ENCODE data around the gene SIRT4. TPM values are rescaled to one million over a fixed set of nuclear protein-coding genes. Genes with fewer than 3 reads are reported as not detected.
"Not testable (repeated sequence)": the region's sequence is repeated elsewhere in the genome, so short reads cannot be mapped to it uniquely, and the experiment has no call there.

Gene SIRT4, protein sequence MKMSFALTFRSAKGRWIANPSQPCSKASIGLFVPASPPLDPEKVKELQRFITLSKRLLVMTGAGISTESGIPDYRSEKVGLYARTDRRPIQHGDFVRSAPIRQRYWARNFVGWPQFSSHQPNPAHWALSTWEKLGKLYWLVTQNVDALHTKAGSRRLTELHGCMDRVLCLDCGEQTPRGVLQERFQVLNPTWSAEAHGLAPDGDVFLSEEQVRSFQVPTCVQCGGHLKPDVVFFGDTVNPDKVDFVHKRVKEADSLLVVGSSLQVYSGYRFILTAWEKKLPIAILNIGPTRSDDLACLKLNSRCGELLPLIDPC
- total RNA-seq (2014; rRNA removed) (0.98 and 1.9 TPM in 2 replicates), Bru-seq, nascent RNA (percentile 33 among the genes with signal in this experiment), BruChase-seq, experiment 1, labeled RNA remaining after a 6-hour chase (percentile 39 among the genes with signal in this experiment), BruChase-seq, experiment 2, labeled RNA remaining after a 2-hour chase (percentile 38 among the genes with signal in this experiment)
- long read RNA-seq, partial matches to known transcripts = 3 of 9 reads
- long read RNA-seq, other reads (novel, unspliced or antisense) = 6 of 9 reads

DNA sequence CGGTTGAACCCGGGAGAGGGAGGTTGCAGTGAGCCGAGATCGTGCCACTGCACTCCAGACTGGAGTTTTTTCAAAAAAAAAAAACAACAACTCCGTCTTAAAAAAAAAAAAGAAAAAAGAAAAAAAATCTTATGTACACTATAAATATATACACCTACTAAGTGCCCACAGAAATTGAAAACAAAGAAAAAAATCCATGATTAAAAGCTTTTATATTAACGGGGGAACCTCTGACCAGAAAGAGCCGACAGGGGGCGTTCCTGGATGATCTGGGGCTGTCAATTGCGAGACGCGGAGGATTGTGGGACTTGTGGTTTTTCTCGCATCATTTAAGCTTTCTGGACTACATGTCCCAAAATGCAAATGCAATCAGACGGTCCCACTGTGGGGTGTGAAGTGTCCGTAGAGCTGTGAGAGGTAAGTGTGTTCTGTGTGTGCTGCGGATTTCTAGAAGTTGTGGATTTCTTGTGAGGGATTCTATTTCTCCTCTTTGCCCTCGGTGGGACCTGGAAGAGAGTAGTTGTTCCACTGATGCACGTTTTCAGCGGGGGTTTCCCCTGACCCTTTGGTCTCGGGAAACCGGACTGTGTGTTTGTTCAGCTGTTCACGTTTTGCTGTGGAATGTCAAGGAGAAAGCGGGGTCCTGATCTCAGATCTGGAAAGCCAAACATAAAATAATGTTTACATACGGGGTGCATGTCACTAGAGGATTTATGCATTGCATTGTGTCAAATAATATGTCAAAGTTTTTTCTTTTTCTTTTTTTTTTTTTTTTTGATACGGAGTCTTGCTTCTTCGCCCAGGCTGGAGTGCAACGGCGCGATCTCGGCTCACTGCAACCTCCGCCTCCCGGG, at the start of gene SIRT4:
Gene SIRT4 (plus strand): TSS at position 360 of the 854 bp plus-strand sequence. CDS start 1,241 bp downstream, outside the sequence.
- TSS peak; percentile 89 for BruUV-seq (replicated peaks)
- H3K4me3 ChIP-seq (ENCODE audit: low read length) = peak within 1 kb of the TSS; percentile 80
- no peaks in the 10 kb centered on the region for H4K20me1 ChIP-seq (ENCODE audit: low read length)
- no peak for TF ChIP-seq EZH2 (IDR thresholded peaks at IDR 0.05; ENCODE audit: low read length, unreplicated experiment)
- no peak for TF ChIP-seq EZH2phosphoT487 (IDR thresholded peaks at IDR 0.05; ENCODE audit: borderline replicate concordance, low read length)
- TF ChIP-seq, protein P1, sequence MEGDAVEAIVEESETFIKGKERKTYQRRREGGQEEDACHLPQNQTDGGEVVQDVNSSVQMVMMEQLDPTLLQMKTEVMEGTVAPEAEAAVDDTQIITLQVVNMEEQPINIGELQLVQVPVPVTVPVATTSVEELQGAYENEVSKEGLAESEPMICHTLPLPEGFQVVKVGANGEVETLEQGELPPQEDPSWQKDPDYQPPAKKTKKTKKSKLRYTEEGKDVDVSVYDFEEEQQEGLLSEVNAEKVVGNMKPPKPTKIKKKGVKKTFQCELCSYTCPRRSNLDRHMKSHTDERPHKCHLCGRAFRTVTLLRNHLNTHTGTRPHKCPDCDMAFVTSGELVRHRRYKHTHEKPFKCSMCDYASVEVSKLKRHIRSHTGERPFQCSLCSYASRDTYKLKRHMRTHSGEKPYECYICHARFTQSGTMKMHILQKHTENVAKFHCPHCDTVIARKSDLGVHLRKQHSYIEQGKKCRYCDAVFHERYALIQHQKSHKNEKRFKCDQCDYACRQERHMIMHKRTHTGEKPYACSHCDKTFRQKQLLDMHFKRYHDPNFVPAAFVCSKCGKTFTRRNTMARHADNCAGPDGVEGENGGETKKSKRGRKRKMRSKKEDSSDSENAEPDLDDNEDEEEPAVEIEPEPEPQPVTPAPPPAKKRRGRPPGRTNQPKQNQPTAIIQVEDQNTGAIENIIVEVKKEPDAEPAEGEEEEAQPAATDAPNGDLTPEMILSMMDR (conservative IDR thresholded peaks at IDR 0.05; ENCODE audit: low read depth, low read length) = peak; percentile 94
- no peaks in the 10 kb centered on the region for H3K27me3 ChIP-seq (ENCODE audit: low read length)
- no peaks in the 10 kb centered on the region for H3K4me1 ChIP-seq (ENCODE audit: insufficient read depth, low read length)
- no peaks in the 10 kb centered on the region for H3K9me3 ChIP-seq (ENCODE audit: low read length)
- peak within 1 kb of the TSS; percentile 99 for H3K4me2 ChIP-seq (ENCODE audit: low read length)
- intact Hi-C loops (cut with micrococcal nuclease) = loop anchor here (1.0 kb wide), 1 partner anchor 15 kb away; no protein-coding TSS in a partner anchor
- no peaks in the 10 kb centered on the region for H3K9me2 ChIP-seq (replicated peaks; ENCODE audit: low read length)
- peaks cover 3% of the 10 kb centered on the region for H3F3A ChIP-seq (ENCODE audit: low read length, unreplicated experiment)
- DNase-seq (peak; percentile 97), ATAC-seq (peak; percentile 99)
- no peaks in the 10 kb centered on the region for H3K36me3 ChIP-seq (ENCODE audit: low read depth, low read length)
- peak within 1 kb of the TSS; percentile 64 for H3K9ac ChIP-seq (ENCODE audit: low read length)
- H2AFZ ChIP-seq (ENCODE audit: low read length) = peak within 1 kb of the TSS; percentile 98
- no peaks in the 10 kb centered on the region for H3K79me2 ChIP-seq (ENCODE audit: low read length)
- no peak within 1 kb of the TSS for H3K27ac ChIP-seq (ENCODE audit: low read length)
- ChIA-PET CTCF (interaction anchor here (0.5 to 1.6 kb wide), 8 partner anchors 9 to 154 kb away, joined by 3 to 18 read pairs (median 4); partner anchors contain the start of genes RNU4-1, RNU4-2 and RPLP0), POLR2A (ENCODE audit: unreplicated experiment) (interaction anchor here (0.6 to 2.0 kb wide), 3 partner anchors 10 to 186 kb away, joined by 4 to 45 read pairs (median 7); partner anchors contain the start of genes RAB35, RNU4-1 and RNU4-2)

DNA sequence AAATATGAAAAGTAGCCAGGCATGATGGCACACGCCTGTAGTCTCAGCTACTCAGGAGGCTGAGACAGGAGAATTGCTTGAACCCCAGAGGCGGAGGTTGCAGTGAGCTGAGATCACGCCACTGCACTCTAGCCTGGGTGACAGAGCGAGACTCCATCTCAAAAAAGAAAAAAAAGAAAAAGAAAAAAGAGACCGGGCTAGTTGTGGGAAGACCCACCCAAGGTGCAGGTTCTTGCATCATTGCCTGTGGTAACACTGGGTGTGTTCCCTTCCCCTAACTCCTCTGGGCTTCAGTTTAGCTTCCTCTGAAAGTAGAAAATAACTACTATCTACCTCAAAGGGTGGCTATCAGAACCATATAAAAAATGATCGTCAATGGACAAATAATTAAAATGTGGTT, 48.8 kb upstream of the SIRT4 start:
- H3K4me3 ChIP-seq (ENCODE audit: low read length); H3K9me2 ChIP-seq (replicated peaks; ENCODE audit: low read length); H3K9ac ChIP-seq (ENCODE audit: low read length); BruUV-seq (replicated peaks); ATAC-seq; H3K9me3 ChIP-seq (ENCODE audit: low read length); intact Hi-C loops (cut with micrococcal nuclease); H3F3A ChIP-seq (ENCODE audit: low read length, unreplicated experiment); DNase-seq; H2AFZ ChIP-seq (ENCODE audit: low read length); CTCF ChIA-PET; H3K27me3 ChIP-seq (ENCODE audit: low read length); H3K27ac ChIP-seq (ENCODE audit: low read length); H3K4me2 ChIP-seq (ENCODE audit: low read length): not testable (repeated sequence)
- peaks cover 57% of the 10 kb centered on the region for H3K4me1 ChIP-seq (ENCODE audit: insufficient read depth, low read length)
- H4K20me1 ChIP-seq (ENCODE audit: low read length) = peaks cover 79% of the 10 kb centered on the region
- POLR2A ChIA-PET (ENCODE audit: unreplicated experiment) = interaction anchor here (0.7 kb wide), 1 partner anchor 13 kb away, joined by 6 read pairs; no protein-coding TSS in a partner anchor
- peaks cover 55% of the 10 kb centered on the region for H3K36me3 ChIP-seq (ENCODE audit: low read depth, low read length)
- peaks cover 100% of the 10 kb centered on the region for H3K79me2 ChIP-seq (ENCODE audit: low read length)

DNA sequence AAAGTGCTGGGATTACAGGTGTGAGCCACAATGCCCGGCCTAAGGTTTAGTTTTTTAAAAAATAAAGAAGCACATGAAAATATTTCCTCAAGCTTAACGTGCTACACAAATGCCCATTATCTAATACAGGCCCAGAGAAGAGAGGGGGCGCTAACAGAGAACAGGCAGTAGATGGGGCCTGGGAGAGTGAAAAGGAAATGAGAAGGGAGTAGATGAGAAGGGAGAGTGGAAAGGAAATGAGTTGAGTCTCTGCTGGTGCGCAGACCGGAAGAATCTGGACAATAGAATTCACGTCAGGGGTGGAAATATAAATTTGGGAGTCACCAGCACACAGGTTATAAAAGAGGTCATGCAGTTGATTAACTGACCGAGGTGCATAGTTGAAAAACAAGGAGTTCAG, 47.3 kb upstream of the SIRT4 start:
- intact Hi-C loops (cut with micrococcal nuclease) = no loop called here
- TF ChIP-seq, protein P1 (conservative IDR thresholded peaks at IDR 0.05; ENCODE audit: low read depth, low read length) = 0 out of 2 replicates have a peak, but pooled peaks have one; percentile 11
- TF ChIP-seq EZH2phosphoT487 (IDR thresholded peaks at IDR 0.05; ENCODE audit: borderline replicate concordance, low read length) (no peak), EZH2 (IDR thresholded peaks at IDR 0.05; ENCODE audit: low read length, unreplicated experiment) (no peak)
- H3K4me1 ChIP-seq (ENCODE audit: insufficient read depth, low read length) = peaks cover 59% of the 10 kb centered on the region
- H3K4me3 ChIP-seq (ENCODE audit: low read length) = no peak overlapping the region
- H3K36me3 ChIP-seq (ENCODE audit: low read depth, low read length) = peaks cover 51% of the 10 kb centered on the region
- no peak overlapping the region for H3K27ac ChIP-seq (ENCODE audit: low read length)
- no peaks in the 10 kb centered on the region for H3K27me3 ChIP-seq (ENCODE audit: low read length)
- H3K9ac ChIP-seq (ENCODE audit: low read length) = no peak overlapping the region
- DNase-seq (no peak), ATAC-seq (no peak)
- peaks cover 10% of the 10 kb centered on the region for H3F3A ChIP-seq (ENCODE audit: low read length, unreplicated experiment)
- no peak overlapping the region for H2AFZ ChIP-seq (ENCODE audit: low read length)
- no TSS peak for BruUV-seq (replicated peaks)
- H3K9me2 ChIP-seq (replicated peaks; ENCODE audit: low read length) = no peaks in the 10 kb centered on the region
- no peak overlapping the region for H3K4me2 ChIP-seq (ENCODE audit: low read length)
- no peaks in the 10 kb centered on the region for H3K9me3 ChIP-seq (ENCODE audit: low read length)
- H3K79me2 ChIP-seq (ENCODE audit: low read length) = peaks cover 100% of the 10 kb centered on the region
- ChIA-PET POLR2A (ENCODE audit: unreplicated experiment) (interaction anchor here (0.6 kb wide), 1 partner anchor 24 kb away, joined by 3 read pairs; no protein-coding TSS in a partner anchor), CTCF (no interaction called here)
- H4K20me1 ChIP-seq (ENCODE audit: low read length) = peaks cover 74% of the 10 kb centered on the region

Measured in PC-3 (cell line).